Measurements from ENCODE around the gene PRCC.

DNA sequence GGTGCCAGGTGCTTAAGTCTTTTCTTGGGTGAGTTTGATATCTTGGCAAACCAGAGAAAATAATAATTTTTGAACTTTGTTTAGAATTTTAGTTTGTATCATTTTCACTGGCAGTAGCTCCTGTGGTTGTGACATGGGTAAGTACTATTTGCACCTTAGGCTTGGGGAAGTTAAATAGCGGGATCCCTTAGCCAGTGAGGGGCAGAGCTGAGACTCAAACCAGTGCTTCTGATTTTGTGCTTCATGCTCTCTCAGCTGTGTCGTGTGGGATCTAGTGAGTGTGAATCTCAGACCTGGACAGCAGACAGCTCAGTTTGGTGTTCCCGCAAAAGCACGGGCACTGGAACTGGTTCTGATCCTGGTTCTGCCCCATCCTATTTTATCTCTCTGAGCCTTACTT is 9.6 kb downstream of the PRCC start:
- TF ChIP-seq, protein P1, sequence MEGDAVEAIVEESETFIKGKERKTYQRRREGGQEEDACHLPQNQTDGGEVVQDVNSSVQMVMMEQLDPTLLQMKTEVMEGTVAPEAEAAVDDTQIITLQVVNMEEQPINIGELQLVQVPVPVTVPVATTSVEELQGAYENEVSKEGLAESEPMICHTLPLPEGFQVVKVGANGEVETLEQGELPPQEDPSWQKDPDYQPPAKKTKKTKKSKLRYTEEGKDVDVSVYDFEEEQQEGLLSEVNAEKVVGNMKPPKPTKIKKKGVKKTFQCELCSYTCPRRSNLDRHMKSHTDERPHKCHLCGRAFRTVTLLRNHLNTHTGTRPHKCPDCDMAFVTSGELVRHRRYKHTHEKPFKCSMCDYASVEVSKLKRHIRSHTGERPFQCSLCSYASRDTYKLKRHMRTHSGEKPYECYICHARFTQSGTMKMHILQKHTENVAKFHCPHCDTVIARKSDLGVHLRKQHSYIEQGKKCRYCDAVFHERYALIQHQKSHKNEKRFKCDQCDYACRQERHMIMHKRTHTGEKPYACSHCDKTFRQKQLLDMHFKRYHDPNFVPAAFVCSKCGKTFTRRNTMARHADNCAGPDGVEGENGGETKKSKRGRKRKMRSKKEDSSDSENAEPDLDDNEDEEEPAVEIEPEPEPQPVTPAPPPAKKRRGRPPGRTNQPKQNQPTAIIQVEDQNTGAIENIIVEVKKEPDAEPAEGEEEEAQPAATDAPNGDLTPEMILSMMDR (conservative IDR thresholded peaks at IDR 0.05; ENCODE audit: low read depth, low read length): no peak
- no peak for TF ChIP-seq EZH2 (IDR thresholded peaks at IDR 0.05; ENCODE audit: low read length, unreplicated experiment)
